TTC549 (cell line): ENCODE results near the gene MYO18B.

Experiments used
- FAIRE-seq: peaks from 2 replicates; lab custom pipeline; 2012; peaks lifted over from hg19 to GRCh38; lab: Jason Lieb, UNC

MYO18B gene

GRCh38 chr22:25749420-25750169 lies 7.6 kb downstream of the MYO18B start:
- no peak for FAIRE-seq

GRCh38 chr22:25750569-25751173 lies 8.7 kb downstream of the MYO18B start:
- no peak for FAIRE-seq

- no peak for FAIRE-seq
Measured at GRCh38 chr22:25751174-25751581, 9.2 kb downstream of the MYO18B start.

DNA sequence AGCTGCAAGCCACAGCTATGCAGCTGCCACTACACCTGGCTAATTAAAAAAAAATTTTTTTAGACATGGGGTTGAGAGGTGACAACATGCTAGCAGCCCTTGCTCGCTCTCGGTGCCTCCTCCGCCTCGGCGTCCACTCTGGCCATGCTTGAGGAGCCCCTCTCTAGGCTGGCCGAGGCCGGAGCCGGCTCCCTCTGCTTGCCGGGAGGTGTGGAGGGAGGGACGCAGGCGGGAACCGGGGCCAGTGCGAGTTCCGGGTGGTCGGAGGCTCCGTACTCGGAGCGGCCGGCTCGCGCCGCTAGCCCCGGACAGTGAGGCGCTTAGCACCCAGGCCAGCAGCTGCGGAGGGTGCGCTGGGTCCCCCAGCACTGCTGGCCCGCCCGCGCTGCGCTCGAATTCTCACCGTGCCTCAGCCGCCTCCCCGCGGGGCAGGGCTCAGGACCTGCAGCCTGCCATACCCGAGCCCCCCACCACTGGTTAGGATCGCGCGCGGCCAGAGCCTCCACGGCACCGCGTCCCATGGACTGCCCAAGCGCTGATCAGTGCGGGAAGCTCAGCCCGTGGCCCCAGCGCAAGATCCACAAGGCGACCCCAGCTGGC lies 10.7 kb downstream of the MYO18B start:
- no peak for FAIRE-seq

- FAIRE-seq, result no peak
Measured at GRCh38 chr22:25753252-25753651, 11.3 kb downstream of the MYO18B start.

- FAIRE-seq, result no peak
Measured at GRCh38 chr22:25754527-25755202, 12.7 kb downstream of the MYO18B start.

GRCh38 chr22:25757686-25758085 lies 15.7 kb downstream of the MYO18B start:
- FAIRE-seq, result no peak

- no peak for FAIRE-seq
Measured at GRCh38 chr22:25758316-25758715, 16.3 kb downstream of the MYO18B start.

DNA sequence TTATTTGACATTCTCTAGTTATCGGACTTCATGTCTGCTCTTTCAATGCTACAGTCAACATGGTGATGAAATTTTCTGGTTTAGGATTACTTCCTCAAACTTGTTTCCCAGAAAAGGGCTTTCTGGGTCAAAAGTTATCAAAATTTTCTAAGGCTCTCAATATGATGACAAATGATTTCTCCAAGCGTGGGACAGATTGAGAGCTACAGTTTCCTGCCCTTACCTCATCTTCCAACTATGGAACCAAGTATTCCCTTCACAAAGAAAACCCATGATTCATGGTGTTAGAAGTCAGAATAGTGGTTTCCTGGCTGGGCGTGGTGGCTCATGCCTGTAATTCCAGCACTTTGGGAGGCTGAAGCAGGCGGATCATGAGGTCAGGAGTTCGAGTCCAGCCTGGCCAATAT lies 17.8 kb downstream of the MYO18B start:
- FAIRE-seq, result no peak

DNA sequence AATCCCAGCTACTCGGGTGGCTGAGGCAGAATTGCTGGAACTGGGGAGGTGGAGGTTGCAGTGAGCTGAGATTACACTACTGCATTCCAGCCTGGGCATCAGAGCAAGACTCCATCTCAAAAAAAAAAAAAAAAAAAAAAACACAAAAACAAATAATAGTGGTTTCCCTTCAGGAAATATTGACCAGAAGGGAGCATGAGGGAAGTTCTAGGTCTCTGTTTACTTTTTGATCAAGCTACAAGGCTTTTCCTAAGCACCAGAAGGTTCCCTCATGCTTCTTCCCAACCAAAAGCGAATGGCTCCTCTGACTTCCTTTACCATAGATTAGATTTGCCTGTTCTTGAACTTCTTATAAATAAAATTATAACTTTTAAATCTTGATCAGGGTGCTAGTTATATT lies 18.3 kb downstream of the MYO18B start:
- FAIRE-seq, result no peak

- FAIRE-seq, result no peak
Measured at GRCh38 chr22:25760848-25761595, 19.0 kb downstream of the MYO18B start.

DNA sequence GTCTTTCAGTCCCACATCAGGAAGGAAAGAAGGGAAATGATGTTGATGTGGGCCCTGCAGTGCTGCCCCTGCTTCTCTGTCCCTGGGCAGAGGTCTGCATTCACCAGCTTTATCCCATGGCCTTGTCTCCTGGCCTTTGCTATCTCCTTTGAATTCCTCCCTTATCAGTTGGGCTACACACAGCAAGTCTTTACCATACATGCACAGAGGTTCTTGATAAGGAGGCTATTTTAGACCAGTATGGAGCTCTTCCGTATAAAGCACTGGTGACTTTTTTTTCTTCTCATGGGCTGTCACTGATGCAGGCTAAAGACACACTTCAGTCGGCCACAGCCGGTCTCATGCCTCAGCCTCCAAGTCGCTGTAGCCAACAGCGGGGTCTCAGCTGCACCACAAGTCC lies 20.2 kb downstream of the MYO18B start:
- FAIRE-seq, result no peak

- FAIRE-seq, result no peak
Measured at GRCh38 chr22:25763239-25763777, 21.3 kb downstream of the MYO18B start.

DNA sequence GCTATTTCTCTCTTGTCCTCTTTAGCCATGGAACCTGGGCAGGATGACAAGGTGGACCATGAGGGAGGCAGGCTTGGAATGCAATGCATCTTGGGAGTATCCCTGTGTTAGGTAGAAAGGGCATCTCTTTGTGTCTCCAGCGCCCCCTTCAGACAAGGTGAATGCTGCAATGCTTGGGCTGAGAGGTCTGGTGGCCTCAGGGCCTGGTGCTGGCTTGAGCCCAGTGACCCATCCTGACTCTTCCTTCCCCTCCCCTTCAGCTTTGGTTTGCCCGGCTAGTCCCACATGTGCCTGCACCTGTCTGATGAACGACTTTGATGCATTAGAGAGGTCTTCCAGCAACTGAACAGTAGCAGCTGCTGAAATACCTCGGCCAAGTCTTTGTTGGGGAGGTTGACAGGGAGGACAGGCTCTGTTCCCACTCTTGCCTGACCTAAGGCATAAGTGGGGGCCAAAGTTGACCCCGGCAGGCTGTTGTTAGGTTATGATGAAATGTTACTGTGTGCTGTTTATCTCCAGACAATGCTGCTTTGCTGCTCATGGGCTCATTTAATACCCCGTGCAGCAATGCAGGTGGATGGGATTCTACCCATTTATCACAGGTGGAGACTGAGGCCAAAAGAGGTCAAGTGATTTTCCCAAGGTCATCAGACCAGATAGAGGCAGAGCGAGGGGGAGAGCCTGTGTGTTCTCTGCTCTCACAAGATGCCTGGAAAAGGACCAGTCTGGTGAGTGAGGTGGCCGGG lies 22.5 kb downstream of the MYO18B start:
- FAIRE-seq, result no peak

GRCh38 chr22:25765016-25765367 lies 23.0 kb downstream of the MYO18B start:
- no peak for FAIRE-seq

DNA sequence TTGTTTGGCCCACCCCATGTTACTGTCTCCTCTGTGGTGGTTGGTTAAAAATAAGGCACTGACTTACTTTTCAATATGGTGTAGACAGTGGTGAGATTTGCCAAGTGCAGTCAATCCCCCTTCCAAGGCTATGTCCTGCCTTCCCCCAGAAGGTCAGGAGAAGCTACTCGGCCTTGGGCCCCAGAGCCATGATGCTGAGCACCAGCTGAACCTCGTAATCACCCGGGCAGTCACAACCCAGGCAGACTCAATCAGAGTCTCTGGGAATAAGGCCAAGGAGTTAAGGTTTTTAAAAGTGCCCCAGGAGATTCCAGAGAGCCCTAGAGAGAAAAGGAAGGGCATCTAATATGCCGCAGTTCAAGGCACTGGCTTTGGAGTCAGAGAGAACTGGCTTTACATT lies 23.8 kb downstream of the MYO18B start:
- no peak for FAIRE-seq

DNA sequence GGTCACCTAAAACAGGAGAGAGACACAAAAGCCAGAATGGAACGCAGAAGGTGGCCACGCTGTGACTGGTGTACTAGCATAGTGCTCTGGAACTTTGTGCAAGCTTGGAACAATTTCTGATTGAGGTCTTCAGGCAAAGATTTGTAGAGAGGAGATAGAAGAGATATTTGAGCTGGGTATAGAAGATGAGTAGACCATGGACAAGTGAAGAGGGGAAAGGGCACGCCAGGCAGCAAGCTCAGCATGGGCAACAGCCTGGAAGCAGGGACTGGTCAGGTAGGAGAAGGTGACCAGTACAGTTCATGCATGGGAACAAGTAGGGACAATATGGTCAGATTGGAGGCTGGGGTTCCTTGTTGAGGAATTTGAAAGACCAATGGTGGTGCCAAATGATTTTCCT lies 24.4 kb downstream of the MYO18B start:
- FAIRE-seq, result no peak

DNA sequence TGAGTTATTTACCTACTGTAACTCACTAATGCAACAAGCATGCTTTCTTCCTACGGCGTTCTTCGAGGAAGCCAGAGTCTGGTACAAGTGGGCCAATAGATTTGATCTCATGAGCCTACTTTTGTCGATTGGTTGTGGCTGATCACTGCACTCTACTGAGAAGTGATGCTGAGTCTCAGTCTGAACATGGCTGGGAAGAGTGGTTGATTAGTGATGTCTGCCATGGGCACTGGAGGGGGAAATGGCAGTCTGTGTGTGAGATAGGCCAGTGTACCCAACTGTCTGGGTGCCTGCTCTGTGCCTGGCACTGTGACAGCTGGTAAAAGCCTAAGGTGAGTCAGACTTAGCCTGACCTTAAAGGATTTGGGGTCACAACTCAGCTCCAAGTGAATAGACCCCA lies 28.3 kb downstream of the MYO18B start:
- FAIRE-seq, result no peak

DNA sequence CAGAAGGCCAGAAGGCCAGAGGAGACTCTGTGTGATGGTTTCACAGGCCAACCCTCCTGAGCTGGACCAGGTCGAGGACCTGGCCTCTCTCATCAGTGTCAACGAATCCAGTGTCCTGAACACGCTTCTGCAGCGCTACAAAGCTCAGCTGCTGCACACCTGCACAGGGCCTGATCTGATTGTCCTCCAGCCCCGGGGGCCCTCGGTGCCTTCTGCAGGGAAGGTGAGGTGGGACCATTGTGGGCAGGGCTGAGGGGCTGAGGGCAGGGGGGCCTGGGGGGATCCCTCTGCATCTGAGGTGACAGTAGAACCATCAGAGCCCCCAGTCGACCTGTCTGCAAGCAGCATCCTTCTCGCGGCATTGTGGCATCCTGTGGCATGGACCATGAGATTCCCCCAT lies 30.3 kb downstream of the MYO18B start:
- FAIRE-seq, result no peak

GRCh38 chr22:25774575-25775026 lies 32.6 kb downstream of the MYO18B start:
- no peak for FAIRE-seq

GRCh38 chr22:25775531-25775930 lies 33.5 kb downstream of the MYO18B start:
- no peak for FAIRE-seq
